Measurements from ENCODE around the gene SASH3. TPM values are rescaled to one million over a fixed set of nuclear protein-coding genes. Genes with fewer than 3 reads are reported as not detected.

SASH3 gene
- polyA plus RNA-seq, 1 donor (not counting 4 experiments of a cell fraction or from before 2014, with no cell fraction given): 0.09 TPM

DNA sequence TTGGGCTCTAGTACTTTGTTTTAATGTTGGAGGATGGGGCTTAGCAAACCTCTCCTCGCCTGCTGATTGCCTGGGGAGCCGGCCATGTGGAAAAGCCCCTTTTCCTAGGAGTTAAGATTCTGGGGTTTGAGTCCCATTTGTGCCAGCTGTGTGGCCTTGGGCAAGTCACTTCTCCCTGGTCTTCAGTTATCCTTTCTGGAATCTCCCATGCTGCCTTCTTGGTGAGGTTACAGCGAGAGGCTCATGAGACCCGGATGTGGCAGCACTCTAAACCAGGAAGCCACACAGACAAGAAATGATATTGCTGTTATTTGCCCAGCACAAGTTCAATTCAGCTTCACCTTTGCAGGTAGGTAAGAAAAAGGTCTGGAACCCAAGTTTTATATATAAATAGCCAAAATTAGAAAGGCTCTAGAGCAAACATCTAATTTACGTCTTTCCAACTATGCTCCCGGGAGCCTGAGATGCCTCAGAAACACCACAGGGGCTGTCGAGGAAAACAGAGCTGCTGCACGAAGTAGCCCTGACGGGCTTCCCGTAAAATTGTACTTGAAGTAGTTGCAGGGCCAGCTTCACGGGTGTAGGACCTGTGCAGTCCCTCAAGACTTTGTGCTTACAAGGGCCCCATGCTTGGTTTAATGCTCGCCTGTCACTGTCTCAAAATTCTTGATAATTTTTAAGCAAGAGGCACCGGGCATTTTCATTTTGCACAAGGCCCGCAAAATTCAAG, 8.3 kb upstream of the SASH3 start:
- no peak overlapping the region for H2AFZ ChIP-seq (ENCODE audit: control insufficient read depth, low read length)
- no peak overlapping the region for H3K4me3 ChIP-seq (ENCODE audit: control insufficient read depth in 2 of 3, extremely low read depth in 1 of 3, insufficient read depth in 2 of 3, low read depth in 1 of 3, low read length in 3 of 3)
- no peaks in the 10 kb centered on the region for H3K36me3 ChIP-seq (ENCODE audit: control insufficient read depth in 2 of 2, extremely low read depth in 1 of 2, insufficient read depth in 2 of 2, low read length in 2 of 2)
- no peak for FAIRE-seq
- no peaks in the 10 kb centered on the region for H3K9me1 ChIP-seq (ENCODE audit: control insufficient read depth, extremely low read depth, insufficient read depth, low read length)
- H3K27ac ChIP-seq (ENCODE audit: control insufficient read depth, insufficient read depth, low read length): no peak overlapping the region
- no peaks in the 10 kb centered on the region for H4K20me1 ChIP-seq (ENCODE audit: control insufficient read depth, extremely low read depth, insufficient read depth, low read length)
- no peak for DNase-seq (ENCODE audit: low read depth, low spot score)
- H3K27me3 ChIP-seq (ENCODE audit: control insufficient read depth, extremely low read depth, insufficient read depth, low read length): no peaks in the 10 kb centered on the region
- H3K4me1 ChIP-seq (ENCODE audit: control insufficient read depth, extremely low read depth, insufficient read depth, low read length): no peaks in the 10 kb centered on the region
- H3K9ac ChIP-seq (ENCODE audit: control insufficient read depth, extremely low read depth, insufficient read depth, low read length): no peak overlapping the region
- TF ChIP-seq, protein P1, sequence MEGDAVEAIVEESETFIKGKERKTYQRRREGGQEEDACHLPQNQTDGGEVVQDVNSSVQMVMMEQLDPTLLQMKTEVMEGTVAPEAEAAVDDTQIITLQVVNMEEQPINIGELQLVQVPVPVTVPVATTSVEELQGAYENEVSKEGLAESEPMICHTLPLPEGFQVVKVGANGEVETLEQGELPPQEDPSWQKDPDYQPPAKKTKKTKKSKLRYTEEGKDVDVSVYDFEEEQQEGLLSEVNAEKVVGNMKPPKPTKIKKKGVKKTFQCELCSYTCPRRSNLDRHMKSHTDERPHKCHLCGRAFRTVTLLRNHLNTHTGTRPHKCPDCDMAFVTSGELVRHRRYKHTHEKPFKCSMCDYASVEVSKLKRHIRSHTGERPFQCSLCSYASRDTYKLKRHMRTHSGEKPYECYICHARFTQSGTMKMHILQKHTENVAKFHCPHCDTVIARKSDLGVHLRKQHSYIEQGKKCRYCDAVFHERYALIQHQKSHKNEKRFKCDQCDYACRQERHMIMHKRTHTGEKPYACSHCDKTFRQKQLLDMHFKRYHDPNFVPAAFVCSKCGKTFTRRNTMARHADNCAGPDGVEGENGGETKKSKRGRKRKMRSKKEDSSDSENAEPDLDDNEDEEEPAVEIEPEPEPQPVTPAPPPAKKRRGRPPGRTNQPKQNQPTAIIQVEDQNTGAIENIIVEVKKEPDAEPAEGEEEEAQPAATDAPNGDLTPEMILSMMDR (optimal IDR thresholded peaks at IDR 0.05 in 1 of 3, IDR thresholded peaks at IDR 0.05 in 1 of 3, conservative IDR thresholded peaks at IDR 0.05 in 1 of 3; ENCODE audit: extremely low read depth in 1 of 3, insufficient read depth in 2 of 3, low read length in 3 of 3): no peak
- no peak for TF ChIP-seq EZH2 (IDR thresholded peaks at IDR 0.05; ENCODE audit: low read length)
- H3K4me2 ChIP-seq (ENCODE audit: control insufficient read depth, extremely low read depth, insufficient read depth, low read depth, low read length): no peak overlapping the region
- no peaks in the 10 kb centered on the region for H3K9me3 ChIP-seq (ENCODE audit: control insufficient read depth, low read depth, low read length)
- dilution Hi-C loops (cut with MboI; ENCODE audit: extremely low pct_ligation_motif_present, low sequenced_read_pairs): no loop called here
- H3K79me2 ChIP-seq (ENCODE audit: control insufficient read depth, insufficient read depth, low read length): no peaks in the 10 kb centered on the region

DNA sequence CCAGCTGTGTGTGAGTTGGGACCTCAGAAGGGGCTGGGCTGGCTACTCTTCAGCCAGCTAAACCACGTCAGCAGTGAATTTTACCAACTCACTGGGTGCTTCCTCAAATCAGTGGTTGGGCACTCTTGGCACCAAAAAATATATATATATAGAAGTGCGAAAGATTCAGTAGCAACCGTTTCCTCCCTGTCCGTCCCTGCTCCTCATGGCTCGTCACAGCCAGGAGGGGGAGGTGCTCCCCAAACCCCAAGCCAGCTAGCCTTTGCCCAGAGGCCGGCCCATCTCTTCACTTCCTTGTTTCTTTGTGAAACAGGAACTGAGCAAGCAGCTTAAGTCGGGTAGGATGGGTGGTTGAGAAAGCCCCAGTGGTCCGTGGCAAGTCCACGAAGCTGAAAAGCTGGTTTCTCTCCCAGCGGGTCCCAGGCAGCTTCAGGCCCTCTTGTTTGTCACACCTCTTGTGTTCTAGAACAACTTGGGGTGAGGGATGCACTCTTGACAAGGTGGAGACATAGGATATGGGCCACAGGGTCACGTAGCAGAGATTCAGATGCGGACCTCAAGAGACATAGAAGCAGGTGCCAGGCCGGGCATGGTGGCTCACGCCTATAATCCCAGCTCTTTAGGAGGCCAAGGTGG, 6.8 kb upstream of the SASH3 start:
- no peak overlapping the region for H2AFZ ChIP-seq (ENCODE audit: control insufficient read depth, low read length)
- H3K9ac ChIP-seq (ENCODE audit: control insufficient read depth, extremely low read depth, insufficient read depth, low read length): no peak overlapping the region
- TF ChIP-seq EZH2 (IDR thresholded peaks at IDR 0.05; ENCODE audit: low read length): no peak
- TF ChIP-seq, protein P1 (optimal IDR thresholded peaks at IDR 0.05 in 1 of 3, IDR thresholded peaks at IDR 0.05 in 1 of 3, conservative IDR thresholded peaks at IDR 0.05 in 1 of 3; ENCODE audit: extremely low read depth in 1 of 3, insufficient read depth in 2 of 3, low read length in 3 of 3): no peak
- no peak for FAIRE-seq
- no peak overlapping the region for H3K4me3 ChIP-seq (ENCODE audit: control insufficient read depth in 2 of 3, extremely low read depth in 1 of 3, insufficient read depth in 2 of 3, low read depth in 1 of 3, low read length in 3 of 3)
- no peaks in the 10 kb centered on the region for H4K20me1 ChIP-seq (ENCODE audit: control insufficient read depth, extremely low read depth, insufficient read depth, low read length)
- H3K9me1 ChIP-seq (ENCODE audit: control insufficient read depth, extremely low read depth, insufficient read depth, low read length): no peaks in the 10 kb centered on the region
- dilution Hi-C loops (cut with MboI; ENCODE audit: extremely low pct_ligation_motif_present, low sequenced_read_pairs): no loop called here
- H3K79me2 ChIP-seq (ENCODE audit: control insufficient read depth, insufficient read depth, low read length): no peaks in the 10 kb centered on the region
- H3K27ac ChIP-seq (ENCODE audit: control insufficient read depth, insufficient read depth, low read length): no peak overlapping the region
- no peak for DNase-seq (ENCODE audit: low read depth, low spot score)
- H3K4me2 ChIP-seq (ENCODE audit: control insufficient read depth, extremely low read depth, insufficient read depth, low read depth, low read length): no peak overlapping the region
- no peaks in the 10 kb centered on the region for H3K27me3 ChIP-seq (ENCODE audit: control insufficient read depth, extremely low read depth, insufficient read depth, low read length)
- no peaks in the 10 kb centered on the region for H3K4me1 ChIP-seq (ENCODE audit: control insufficient read depth, extremely low read depth, insufficient read depth, low read length)
- H3K36me3 ChIP-seq (ENCODE audit: control insufficient read depth in 2 of 2, extremely low read depth in 1 of 2, insufficient read depth in 2 of 2, low read length in 2 of 2): no peaks in the 10 kb centered on the region
- H3K9me3 ChIP-seq (ENCODE audit: control insufficient read depth, low read depth, low read length): no peaks in the 10 kb centered on the region
